GM21786 (cell line): Measurements from ENCODE around the gene MAOB.

Experiments
- ATAC-seq: cut with Tn5 transposase; IDR thresholded peaks from one replicate; pipeline ENCODE4 v1.9.1; 2021; ENCODE audit not compliant: unreplicated experiment

Gene MAOB

GRCh38 chrX:43718081-43718480, 164.2 kb downstream of the MAOB start:
- no peak for ATAC-seq

GRCh38 chrX:43717161-43717560, 165.1 kb downstream of the MAOB start:
- ATAC-seq = no peak

GRCh38 chrX:43716696-43717095, 165.6 kb downstream of the MAOB start:
- ATAC-seq = no peak
